Ovary (tissue), 3 donors: ENCODE data around the gene ZSCAN30.
"Not testable (repeated sequence)": the region's sequence is repeated elsewhere in the genome, so short reads cannot be mapped to it uniquely, and the experiment has no call there.

Experiments
- CTCF ChIP-seq, 3 donors: fragments of 450-650 bp in 2 of 3; fragments of 200-600 bp in 1 of 3; IDR thresholded peaks; one replicate each; pipeline versions ENCODE4 v1.5.1 to v1.8.0; 2016 to 2022; ENCODE audit warnings: antibody characterized with exemption in 3 of 3, mild to moderate bottlenecking in 1 of 3
- EP300 ChIP-seq: sonication (generic); formaldehyde crosslinking; IDR thresholded peaks from one replicate; pipeline ENCODE4 v1.6.1; 2017; ENCODE audit warnings: antibody characterized with exemption
- POLR2A ChIP-seq: fragments of 450-650 bp; IDR thresholded peaks from one replicate; pipeline ENCODE4 v1.6.1; 2017; ENCODE audit warnings: antibody characterized with exemption, mild to moderate bottlenecking, moderate library complexity
- donor health status: DM: no; HTN: no; CAD: no.

- TF ChIP-seq CTCF (IDR thresholded peaks at IDR 0.05); POLR2A; EP300: not testable (repeated sequence)
Observed at GRCh38 chr18:35216611-35217010, 73.4 kb downstream of the ZSCAN30 start.
